Loucy (cell line): ENCODE measurements around the gene CATSPER1.

ENCODE experiments used
- EZH2phosphoT487 ChIP-seq: fragments of 200-600 bp; IDR thresholded peaks from 2 replicates; pipeline ENCODE4 v1.6.1; 2018; ENCODE audit warnings: antibody characterized with exemption, mild to moderate bottlenecking, moderate library complexity, borderline replicate concordance
- TF ChIP-seq, protein P1 (sequence below): fragments of 200-600 bp; sonication (generic); conservative IDR thresholded peaks from 2 replicates; pipeline ENCODE4 v1.5.1; 2014; ENCODE audit warnings: mild to moderate bottlenecking, antibody characterized with exemption, low read length

DNA sequence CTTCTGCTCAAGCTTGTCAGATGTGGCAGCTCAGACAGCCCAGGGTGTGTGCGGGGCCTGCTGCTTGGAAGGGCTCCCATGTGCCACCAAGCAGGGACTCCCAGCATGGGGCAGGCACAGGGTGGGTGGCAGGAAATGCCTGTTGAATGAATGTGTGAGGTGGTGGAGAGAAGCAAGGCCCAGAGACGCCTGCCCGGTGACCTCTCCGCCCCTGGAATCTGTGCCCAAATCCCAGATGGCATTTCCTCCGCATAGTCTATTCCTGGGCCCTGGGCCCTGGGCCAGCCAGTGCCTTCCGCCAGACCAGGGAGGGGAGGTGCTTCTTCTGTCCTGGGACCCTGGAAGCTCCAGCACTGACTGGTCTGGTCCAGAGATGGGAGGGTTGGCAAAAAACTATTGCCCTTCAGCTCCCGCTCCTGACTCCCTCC, 10.8 kb downstream of the CATSPER1 start:
- TF ChIP-seq EZH2phosphoT487: no peak
- TF ChIP-seq, protein P1, sequence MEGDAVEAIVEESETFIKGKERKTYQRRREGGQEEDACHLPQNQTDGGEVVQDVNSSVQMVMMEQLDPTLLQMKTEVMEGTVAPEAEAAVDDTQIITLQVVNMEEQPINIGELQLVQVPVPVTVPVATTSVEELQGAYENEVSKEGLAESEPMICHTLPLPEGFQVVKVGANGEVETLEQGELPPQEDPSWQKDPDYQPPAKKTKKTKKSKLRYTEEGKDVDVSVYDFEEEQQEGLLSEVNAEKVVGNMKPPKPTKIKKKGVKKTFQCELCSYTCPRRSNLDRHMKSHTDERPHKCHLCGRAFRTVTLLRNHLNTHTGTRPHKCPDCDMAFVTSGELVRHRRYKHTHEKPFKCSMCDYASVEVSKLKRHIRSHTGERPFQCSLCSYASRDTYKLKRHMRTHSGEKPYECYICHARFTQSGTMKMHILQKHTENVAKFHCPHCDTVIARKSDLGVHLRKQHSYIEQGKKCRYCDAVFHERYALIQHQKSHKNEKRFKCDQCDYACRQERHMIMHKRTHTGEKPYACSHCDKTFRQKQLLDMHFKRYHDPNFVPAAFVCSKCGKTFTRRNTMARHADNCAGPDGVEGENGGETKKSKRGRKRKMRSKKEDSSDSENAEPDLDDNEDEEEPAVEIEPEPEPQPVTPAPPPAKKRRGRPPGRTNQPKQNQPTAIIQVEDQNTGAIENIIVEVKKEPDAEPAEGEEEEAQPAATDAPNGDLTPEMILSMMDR: no peak
